Left hindlimb (tissue), 1 donor: ENCODE results near the gene MCTP1.

Source experiments
- DNase-seq: peaks from one replicate; pipeline ENCODE4 v3.0.0-alpha.2; 2018

MCTP1 gene

GRCh38 chr5:94928891-94929290 lies 356.0 kb downstream of the MCTP1 start:
- DNase-seq = no peak

GRCh38 chr5:94920570-94920969 lies 364.3 kb downstream of the MCTP1 start:
- no peak for DNase-seq

- no peak for DNase-seq
Measured at GRCh38 chr5:94916619-94917018, 368.3 kb downstream of the MCTP1 start.

- DNase-seq = no peak
Measured at GRCh38 chr5:94911276-94911675, 373.6 kb downstream of the MCTP1 start.

- DNase-seq = no peak
Measured at GRCh38 chr5:94910721-94911120, 374.2 kb downstream of the MCTP1 start.

- no peak for DNase-seq
Measured at GRCh38 chr5:94908889-94909480, 375.9 kb downstream of the MCTP1 start.

GRCh38 chr5:94906750-94907149 lies 378.1 kb downstream of the MCTP1 start:
- DNase-seq = no peak

GRCh38 chr5:94903726-94904125 lies 381.2 kb downstream of the MCTP1 start:
- DNase-seq = no peak

GRCh38 chr5:94901191-94901979 lies 383.5 kb downstream of the MCTP1 start:
- no peak for DNase-seq

GRCh38 chr5:94900006-94900505 lies 384.8 kb downstream of the MCTP1 start:
- no peak for DNase-seq

GRCh38 chr5:94893412-94894135 lies 391.3 kb downstream of the MCTP1 start:
- DNase-seq = no peak

- DNase-seq = no peak
Measured at GRCh38 chr5:94891972-94892371, 392.9 kb downstream of the MCTP1 start.

GRCh38 chr5:94891565-94891964 lies 393.3 kb downstream of the MCTP1 start:
- DNase-seq = no peak

GRCh38 chr5:94890907-94891306 lies 394.0 kb downstream of the MCTP1 start:
- no peak for DNase-seq

GRCh38 chr5:94888674-94889073 lies 396.2 kb downstream of the MCTP1 start:
- no peak for DNase-seq

- no peak for DNase-seq
Measured at GRCh38 chr5:94885931-94886330, 399.0 kb downstream of the MCTP1 start.

- DNase-seq = no peak
Measured at GRCh38 chr5:94884311-94884710, 400.6 kb downstream of the MCTP1 start.

- DNase-seq = no peak
Measured at GRCh38 chr5:94872526-94872925, 412.4 kb downstream of the MCTP1 start.

- no peak for DNase-seq
Measured at GRCh38 chr5:94870511-94871183, 414.2 kb downstream of the MCTP1 start.

GRCh38 chr5:94869921-94870320 lies 415.0 kb downstream of the MCTP1 start:
- no peak for DNase-seq

GRCh38 chr5:94863951-94864350 lies 420.9 kb downstream of the MCTP1 start:
- DNase-seq = no peak

- no peak for DNase-seq
Measured at GRCh38 chr5:94857111-94857510, 427.8 kb downstream of the MCTP1 start.

GRCh38 chr5:94856257-94856800 lies 428.6 kb downstream of the MCTP1 start:
- DNase-seq = no peak
